ENCODE measurements around the gene FAM167B.
"Not testable (repeated sequence)": the region's sequence is repeated elsewhere in the genome, so short reads cannot be mapped to it uniquely, and the experiment has no call there.

The FAM167B gene

DNA sequence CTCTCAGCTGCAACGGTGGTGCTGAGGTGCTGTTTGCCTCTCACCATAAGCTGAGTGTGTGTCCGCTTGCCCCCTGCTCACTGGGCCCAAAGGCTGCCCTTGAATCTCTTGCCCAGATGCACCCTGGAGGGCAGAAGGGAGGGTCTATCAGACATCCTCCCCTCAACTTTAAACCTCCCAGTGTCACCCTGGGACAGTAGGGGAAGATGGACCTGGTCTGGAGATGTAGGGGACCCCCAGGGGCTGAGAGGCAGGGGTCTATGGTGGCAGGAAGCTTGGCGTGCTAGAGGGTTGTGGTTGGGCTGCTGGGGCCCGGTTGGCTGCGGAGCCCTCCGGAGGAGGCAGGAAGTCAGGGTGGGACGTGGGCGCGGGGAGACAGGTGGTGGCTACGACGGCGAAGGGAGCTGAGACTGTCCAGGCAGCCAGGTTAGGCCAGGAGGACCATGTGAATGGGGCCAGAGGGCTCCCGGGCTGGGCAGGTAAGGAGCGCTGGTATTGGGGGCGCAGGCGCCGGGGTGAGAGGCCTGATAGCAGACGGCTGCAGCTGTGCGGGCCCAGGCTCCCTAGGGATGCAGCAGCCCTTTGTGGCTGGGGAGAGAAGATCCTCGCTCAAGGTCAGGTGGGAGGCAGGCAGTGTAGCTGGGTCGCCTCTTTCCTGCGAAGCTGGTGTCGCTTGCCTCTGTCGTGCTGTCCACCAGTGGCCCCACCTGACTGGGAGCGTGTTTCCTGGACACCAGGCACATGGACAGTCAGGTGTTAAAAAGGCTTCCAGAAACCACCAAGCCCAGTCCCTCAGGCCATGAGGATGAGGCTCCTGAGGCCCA lies 4.1 kb downstream of the FAM167B start, which contains the start of gene LCK:
LCK (plus strand) TSS at position 373 of the 824 bp plus-strand sequence. CDS start 23,065 bp downstream, outside the sequence.
- no peak for DNase-seq (ENCODE audit: low read depth)
- H3K4me3 ChIP-seq (ENCODE audit: low read length), result no peak within 1 kb of the TSS
- TF ChIP-seq, protein P1, sequence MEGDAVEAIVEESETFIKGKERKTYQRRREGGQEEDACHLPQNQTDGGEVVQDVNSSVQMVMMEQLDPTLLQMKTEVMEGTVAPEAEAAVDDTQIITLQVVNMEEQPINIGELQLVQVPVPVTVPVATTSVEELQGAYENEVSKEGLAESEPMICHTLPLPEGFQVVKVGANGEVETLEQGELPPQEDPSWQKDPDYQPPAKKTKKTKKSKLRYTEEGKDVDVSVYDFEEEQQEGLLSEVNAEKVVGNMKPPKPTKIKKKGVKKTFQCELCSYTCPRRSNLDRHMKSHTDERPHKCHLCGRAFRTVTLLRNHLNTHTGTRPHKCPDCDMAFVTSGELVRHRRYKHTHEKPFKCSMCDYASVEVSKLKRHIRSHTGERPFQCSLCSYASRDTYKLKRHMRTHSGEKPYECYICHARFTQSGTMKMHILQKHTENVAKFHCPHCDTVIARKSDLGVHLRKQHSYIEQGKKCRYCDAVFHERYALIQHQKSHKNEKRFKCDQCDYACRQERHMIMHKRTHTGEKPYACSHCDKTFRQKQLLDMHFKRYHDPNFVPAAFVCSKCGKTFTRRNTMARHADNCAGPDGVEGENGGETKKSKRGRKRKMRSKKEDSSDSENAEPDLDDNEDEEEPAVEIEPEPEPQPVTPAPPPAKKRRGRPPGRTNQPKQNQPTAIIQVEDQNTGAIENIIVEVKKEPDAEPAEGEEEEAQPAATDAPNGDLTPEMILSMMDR (conservative IDR thresholded peaks at IDR 0.05; ENCODE audit: low read length), result no peak

DNA sequence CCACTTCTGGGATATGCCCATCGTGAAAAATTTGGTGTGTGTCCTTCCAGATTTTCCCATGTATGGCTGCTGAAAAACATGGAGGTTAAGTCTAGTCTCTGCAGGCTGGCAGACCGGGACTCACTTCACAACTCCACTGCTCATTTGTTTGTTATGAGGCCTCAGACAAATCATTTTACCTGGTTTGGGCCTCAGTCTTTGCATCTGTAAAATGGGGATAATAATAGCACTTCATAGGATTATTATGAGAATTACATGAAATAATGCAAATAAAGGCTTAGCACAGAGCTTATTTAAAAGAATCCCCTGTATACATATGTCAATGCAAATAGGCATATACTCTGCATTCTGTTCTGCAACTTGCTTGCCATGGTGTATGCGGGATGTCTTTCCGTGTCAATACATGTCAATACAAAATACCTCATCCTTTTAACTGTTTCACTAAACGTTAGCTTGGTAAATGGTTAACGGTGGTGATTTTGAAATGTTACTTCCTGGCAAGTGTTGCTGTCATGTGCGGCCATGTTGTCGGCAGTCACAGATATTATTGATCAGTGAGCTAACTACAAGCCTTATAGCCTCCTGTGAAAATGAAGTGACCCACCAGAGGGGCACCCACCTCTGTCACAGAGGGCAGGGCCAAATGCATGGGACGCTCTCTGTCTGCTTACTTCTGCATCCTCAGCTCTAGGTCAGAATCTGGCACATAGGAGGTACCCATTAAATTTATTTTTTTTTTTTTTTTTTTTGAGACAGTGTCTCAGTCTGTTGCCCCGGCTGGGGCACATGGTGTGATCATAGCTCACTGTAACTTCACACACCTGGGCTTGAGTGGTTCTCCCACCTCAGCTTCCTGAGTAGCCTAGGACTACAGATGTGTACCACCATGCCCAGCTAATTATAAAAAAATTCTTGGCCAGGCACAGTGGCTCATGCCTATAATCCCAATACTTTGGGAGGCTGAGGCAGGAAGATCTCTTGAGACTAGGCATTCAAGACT lies 8.3 kb downstream of the FAM167B start:
- TF ChIP-seq, protein P1 (conservative IDR thresholded peaks at IDR 0.05; ENCODE audit: low read length), result no peak
- DNase-seq (ENCODE audit: low read depth), result no peak
- no peak overlapping the region for H3K4me3 ChIP-seq (ENCODE audit: low read length)

DNA sequence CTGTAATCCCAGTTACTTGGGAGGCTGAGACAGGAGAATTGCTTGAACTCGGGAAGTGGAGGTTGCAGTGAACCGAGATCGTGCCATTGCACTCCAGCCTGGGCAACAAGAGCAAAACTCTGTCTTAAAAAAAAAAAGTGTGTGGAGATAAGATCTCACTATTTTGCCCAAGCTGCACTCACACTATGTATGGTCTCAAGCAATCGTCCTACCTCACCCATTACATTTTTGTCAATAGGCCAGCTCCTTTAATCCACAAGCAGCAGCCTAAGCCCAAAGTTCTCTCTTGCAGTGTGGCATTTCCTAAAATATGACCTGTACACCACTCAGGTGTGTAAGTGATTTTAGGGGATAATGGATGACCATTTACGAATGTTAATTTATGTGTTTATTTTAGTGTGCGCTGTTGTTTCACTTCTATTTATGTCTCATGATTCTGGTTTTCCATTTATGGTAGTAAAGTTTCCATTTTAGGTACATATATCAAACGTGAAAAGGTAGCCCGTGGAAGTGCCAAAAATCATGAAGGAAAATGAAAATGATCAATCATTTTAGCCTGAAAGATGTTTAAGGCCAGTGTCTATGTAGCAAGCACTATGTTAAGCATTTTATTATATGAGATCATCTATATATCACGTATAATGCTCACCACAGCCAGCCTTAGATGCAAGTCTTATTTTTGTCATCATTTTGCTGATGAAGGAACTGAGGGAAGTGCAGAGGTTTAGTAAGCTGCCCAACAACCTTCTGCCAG lies 9.6 kb downstream of the FAM167B start:
- H3K4me3 ChIP-seq (ENCODE audit: low read length), result no peak overlapping the region
- TF ChIP-seq, protein P1 (conservative IDR thresholded peaks at IDR 0.05; ENCODE audit: low read length), result no peak
- DNase-seq (ENCODE audit: low read depth), result no peak

DNA sequence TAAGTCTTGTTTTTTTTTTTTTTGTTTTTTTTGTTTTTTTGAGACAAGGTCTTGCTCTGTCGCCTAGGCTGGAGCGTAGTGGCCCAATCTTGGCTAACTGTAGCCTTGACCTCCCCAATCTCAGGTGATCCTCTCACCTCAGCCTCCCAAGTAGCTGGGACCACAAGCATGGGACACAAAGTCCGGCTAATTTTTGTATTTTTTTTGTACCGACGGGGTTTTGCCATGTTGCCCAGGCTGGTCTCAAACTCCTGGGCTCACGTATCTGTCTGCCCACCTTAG lies 10.1 kb downstream of the FAM167B start:
- no peak for DNase-seq (ENCODE audit: low read depth)
- TF ChIP-seq, protein P1 (conservative IDR thresholded peaks at IDR 0.05; ENCODE audit: low read length), result no peak
- no peak overlapping the region for H3K4me3 ChIP-seq (ENCODE audit: low read length)

DNA sequence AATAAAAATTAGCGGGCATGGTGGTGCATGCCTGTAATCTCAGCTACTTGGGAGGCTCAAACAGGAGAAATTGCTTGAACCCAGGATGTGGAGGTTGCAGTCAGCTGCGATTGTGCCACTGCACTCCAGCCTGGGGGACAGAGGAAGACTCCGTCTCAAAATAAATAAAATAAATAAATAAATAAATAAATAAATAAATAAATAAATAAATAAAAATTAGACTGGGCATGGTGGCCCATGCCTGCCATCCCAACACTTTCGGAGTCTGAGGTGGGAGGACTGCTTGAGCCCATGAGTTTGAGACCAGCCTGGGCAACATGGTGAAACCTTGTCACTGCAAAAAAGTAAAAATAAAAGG lies 16.2 kb downstream of the FAM167B start:
- not testable (repeated sequence) for DNase-seq (ENCODE audit: low read depth); H3K4me3 ChIP-seq (ENCODE audit: low read length)

DNA sequence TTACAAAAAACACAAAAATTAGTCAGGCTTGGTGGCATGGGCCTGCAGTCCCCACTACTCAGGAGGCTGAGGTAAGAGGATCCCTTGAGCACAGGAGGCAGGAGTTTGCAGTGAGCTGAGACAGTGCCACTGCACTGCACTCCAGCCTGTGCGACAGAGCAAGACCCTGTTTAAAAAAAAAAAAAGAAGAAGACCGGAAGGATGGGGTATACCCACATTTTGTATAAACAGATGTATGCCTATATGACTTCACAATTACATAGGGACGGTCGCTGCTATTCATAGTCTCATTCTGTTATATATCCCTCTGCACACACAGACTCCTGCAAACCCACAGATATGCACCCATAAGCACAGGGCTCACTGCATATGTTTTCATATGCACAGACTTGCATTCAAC lies 16.7 kb downstream of the FAM167B start:
- TF ChIP-seq, protein P1 (conservative IDR thresholded peaks at IDR 0.05; ENCODE audit: low read length), result no peak
- no peak overlapping the region for H3K4me3 ChIP-seq (ENCODE audit: low read length)
- no peak for DNase-seq (ENCODE audit: low read depth)

DNA sequence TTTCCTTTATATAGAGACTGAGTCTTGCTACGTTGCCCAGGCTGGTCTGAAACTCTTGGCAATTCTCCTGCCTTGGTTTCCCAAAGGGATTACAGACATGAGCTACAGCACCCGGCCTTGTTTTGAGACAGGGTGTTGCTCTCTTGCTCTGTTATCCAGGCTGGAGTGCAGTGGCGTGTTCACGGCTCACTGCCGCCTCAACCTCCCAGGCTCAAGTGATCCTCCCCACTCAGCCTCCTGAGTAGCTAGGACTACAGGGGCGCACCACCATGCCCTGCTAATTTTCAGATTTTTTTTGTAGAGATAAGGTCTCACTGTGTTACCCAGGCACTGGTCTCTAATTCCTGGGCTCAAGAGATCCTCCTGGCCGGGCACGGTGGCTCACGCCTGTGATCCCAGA lies 18.8 kb downstream of the FAM167B start:
- no peak for DNase-seq (ENCODE audit: low read depth)
- no peak overlapping the region for H3K4me3 ChIP-seq (ENCODE audit: low read length)
- TF ChIP-seq, protein P1 (conservative IDR thresholded peaks at IDR 0.05; ENCODE audit: low read length), result no peak
